ENCODE data around the gene ISG15.
"Not testable (repeated sequence)": the region's sequence is repeated elsewhere in the genome, so short reads cannot be mapped to it uniquely, and the experiment has no call there.

ISG15 gene

GRCh38 chr1:1030867-1031658, 17.8 kb downstream of the ISG15 start:
- DNase-seq, result not testable (repeated sequence)

GRCh38 chr1:1031659-1032235, 18.4 kb downstream of the ISG15 start:
- no peak for DNase-seq

DNA sequence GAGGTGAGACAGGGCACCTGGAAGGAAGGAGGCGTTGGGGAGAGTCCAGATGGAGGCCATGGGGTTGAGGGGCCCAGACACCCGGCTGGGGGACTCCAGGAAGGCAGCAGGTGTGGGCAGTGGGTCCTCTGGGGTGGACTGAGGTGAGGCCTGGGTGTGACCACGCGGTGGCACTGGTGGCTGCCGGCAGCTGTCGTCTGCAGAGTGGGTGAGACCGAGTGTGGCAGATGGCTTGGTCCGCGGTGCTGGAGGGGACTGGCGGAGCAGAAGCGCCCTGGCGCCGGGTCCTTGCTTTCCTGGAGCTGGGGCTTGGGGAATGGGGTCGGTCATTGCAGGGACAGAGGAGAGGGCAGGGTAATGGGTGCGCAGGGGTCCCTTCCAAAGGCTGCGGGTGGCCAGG, 19.1 kb downstream of the ISG15 start:
- DNase-seq, result no peak

- peak; percentile 70 for DNase-seq
Measured at GRCh38 chr1:1033009-1033587, 19.8 kb downstream of the ISG15 start.

DNA sequence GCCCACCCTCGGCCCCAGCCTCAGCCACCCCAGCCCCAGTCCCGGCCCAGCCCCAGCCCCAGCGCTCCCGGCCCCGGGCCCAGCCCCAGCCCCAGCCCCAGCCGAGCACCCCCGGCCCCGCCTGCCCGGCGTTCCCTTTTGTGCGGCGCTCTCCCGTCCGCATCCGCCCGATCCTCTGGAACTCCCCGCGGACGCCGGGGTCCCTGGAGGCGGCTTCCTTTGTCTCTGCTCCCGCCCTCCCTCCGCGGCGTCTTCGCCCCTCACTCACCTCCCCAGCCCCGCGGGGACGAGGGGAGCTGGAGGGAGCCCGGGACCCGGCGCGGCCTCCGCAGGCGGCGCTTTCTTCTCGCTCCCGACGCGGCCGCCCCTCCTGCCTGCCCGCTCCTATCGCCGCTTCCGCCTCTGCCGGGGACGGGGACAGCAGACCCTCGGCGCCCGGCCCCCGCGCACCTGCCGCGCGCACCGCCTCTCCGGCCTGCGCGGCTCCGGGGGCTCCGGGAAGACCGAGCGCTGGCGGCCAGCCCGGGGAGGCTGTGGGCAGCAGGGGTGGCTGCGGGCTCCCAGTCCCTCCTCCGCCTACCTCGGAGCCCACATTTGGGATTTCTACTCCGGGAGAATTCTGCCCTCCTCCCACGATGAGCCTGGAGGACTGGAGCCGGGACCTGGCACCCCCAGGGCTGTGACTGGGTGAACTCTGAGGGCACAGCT, 20.6 kb downstream of the ISG15 start:
- DNase-seq, result no peak

DNA sequence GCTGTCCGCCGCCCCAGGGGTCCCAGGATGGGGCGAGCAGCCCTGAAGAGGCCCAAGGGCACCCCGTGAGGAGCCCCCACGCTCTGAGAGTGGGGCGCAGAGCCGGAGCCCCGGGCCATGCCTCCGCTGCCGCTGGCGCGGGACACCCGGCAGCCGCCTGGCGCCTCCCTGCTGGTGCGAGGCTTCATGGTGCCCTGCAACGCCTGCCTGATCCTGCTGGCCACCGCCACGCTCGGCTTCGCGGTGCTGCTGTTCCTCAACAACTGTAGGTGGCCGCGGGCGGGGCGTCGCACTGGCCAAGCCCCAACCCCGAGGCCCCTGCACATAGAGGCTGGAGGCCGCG, 21.1 kb downstream of the ISG15 start:
- no peak for DNase-seq

- no peak for DNase-seq
Measured at GRCh38 chr1:1035291-1035943, 22.1 kb downstream of the ISG15 start.

DNA sequence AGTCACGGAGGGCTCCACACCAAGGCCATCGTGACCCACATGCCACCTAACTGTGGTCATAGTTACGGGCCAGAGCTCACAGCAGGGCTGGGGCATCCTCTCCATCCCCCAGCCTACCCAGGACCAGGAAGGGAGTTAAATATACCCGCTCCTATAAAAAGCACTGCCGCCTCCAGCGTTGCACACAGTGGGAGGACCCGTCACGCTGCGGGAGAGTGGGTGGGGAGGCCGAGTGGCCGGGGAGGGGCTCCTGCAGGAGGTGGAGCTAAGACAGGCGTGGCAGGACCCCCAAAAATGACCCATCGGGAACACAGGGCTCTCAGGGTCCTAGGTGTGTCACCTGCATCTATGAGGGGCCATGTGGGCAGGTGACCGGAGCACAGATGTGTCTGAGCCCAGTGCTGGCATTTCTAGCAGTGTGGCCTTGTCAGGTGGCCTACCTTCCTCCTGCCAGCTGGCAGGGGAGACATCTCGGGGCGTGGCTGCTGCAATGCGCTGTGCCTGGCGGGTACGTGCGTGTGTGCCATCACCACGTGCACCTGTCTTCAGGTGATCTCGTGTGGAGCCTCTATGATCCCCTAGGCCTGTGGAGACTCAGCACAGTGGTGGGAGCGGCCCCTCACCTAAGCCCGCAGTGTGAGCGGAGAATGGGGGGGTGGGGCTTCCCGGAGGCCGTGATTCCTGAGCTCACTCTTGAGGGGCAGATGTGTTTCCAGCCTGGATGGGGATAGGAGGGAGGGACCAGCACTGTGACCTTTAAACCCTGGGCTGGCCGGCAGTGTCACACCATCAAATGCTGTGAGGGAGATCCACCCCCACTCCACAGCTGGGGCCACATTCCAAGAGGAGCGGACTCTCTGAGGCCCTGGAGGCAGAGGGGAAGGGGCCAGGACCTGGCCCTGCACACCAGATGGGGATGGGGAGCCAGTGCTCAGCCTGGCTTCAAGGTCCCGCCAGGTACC, 24.4 kb downstream of the ISG15 start:
- DNase-seq, result no peak

DNA sequence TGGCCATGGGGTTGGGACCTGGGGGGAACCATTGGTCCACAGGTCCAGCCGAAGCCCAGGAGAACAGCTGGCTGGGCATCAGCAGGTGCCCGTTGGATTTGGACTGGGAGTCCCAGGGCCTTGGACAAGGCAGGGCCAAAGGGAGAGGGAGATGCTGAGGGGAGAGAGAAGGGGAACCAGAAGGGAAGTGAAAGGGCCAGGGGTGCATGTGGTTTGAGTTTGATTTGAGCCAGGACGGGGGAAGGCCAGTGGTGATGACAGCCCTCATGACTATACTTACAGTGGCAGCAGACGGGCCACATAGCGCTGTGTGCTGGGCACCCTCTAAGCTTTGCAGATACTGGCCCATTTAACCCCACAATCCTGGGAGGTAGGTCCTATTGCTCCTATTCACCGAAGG, 25.4 kb downstream of the ISG15 start:
- DNase-seq, result no peak

DNA sequence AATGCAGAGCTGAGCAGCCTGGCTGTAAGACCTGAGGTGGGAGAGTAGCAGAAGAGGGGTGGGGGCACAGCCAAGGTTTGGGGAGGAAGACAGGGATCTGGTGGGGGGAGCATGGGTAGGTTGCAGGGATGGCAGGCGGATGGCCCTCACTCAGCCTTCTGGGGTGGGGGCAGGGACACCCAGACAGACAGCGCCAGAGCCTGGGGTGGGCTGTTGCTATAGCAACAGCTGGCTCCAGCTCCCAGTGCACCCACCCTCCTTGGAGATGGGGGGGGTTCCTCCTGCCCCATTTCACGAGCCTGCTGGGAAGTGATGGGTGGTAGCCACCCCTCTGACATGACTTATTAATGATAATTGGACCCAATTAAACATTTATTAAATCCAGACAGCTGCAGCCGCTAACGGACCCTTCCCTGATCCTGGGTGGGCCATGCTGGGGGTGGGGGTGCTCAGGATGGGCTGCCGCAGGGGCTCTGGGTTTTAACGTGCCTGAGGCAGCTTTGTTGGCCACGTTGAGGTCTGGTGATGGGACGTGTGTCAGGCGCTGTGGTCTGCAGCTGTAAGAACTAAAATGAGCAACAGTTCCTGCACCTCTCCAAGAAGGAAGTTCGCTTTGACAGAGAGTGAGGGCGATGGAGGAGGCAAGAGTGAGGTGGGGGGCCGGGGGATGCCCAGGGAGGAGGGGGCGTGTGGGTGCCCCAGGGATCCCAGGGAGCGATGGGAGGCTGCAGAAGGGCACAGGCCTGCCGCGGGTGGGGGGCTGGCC, 26.0 kb downstream of the ISG15 start:
- no peak for DNase-seq

- peak; percentile 64 for DNase-seq
Measured at GRCh38 chr1:1040004-1040991, 27.0 kb downstream of the ISG15 start.

GRCh38 chr1:1041092-1041523, 27.8 kb downstream of the ISG15 start:
- DNase-seq, result no peak

DNA sequence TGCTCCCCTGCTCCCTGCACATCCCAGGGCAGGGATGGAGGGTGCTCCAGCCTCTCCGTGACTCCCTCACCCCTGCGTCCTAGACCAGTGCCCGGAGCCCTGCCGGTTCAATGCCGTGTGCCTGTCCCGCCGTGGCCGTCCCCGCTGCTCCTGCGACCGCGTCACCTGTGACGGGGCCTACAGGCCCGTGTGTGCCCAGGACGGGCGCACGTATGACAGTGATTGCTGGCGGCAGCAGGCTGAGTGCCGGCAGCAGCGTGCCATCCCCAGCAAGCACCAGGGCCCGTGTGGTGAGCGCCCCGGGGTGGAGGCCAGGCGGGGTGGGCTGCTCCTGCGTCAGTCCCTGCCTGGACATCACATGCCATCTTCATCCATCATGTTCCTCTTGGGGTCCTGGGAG, 28.6 kb downstream of the ISG15 start:
- DNase-seq, result no peak

- no peak for DNase-seq
Measured at GRCh38 chr1:1042835-1043234, 29.5 kb downstream of the ISG15 start.

- no peak for DNase-seq
Measured at GRCh38 chr1:1043411-1043810, 30.1 kb downstream of the ISG15 start.

- DNase-seq, result no peak
Measured at GRCh38 chr1:1043921-1044320, 30.6 kb downstream of the ISG15 start.

- DNase-seq, result no peak
Measured at GRCh38 chr1:1044455-1045078, 31.3 kb downstream of the ISG15 start.

GRCh38 chr1:1045129-1045528, 31.8 kb downstream of the ISG15 start:
- no peak for DNase-seq

- DNase-seq, result no peak
Measured at GRCh38 chr1:1046243-1046642, 32.9 kb downstream of the ISG15 start.

DNA sequence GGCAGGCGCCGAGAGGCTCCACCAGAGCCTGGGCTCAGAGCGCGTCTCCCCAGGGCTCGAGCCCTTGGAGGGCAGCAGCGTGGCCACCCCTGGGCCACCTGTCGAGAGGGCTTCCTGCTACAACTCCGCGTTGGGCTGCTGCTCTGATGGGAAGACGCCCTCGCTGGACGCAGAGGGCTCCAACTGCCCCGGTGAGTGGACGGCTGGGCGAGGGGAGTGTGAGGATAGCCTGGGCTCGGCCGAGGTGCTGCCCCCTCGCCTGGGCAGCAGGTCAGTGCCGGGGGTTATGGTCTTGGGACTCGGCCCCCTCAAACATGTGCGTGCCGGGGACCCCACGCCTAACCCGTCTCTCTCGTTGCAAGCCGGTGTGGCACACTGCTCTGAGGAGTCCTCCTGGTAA, 33.5 kb downstream of the ISG15 start:
- DNase-seq, result no peak
